Vagina (tissue), 2 donors: Measurements from ENCODE around the gene GJA10.

Source experiments
- CTCF ChIP-seq, 3 experiments: fragments of 450-650 bp in 2 of 3; fragments of 200-600 bp in 1 of 3; sonication (generic) in 1 of 3; IDR thresholded peaks; one replicate each; pipeline ENCODE4 v1.5.1; 2017 to 2019; ENCODE audit warnings: antibody characterized with exemption in 3 of 3, mild to moderate bottlenecking in 2 of 3, moderate library complexity in 2 of 3
- POLR2A ChIP-seq, 2 donors: fragments of 450-650 bp; IDR thresholded peaks; one replicate each; pipeline ENCODE4 v1.6.1; 2017; ENCODE audit warnings: antibody characterized with exemption in 2 of 2, mild to moderate bottlenecking in 2 of 2, moderate library complexity in 2 of 2

- TF ChIP-seq POLR2A (IDR thresholded peaks at IDR 0.05) (no peak), CTCF (IDR thresholded peaks at IDR 0.05) (no peak)
These were observed 1.1 kb downstream of the GJA10 start for GRCh38 chr6:89895276-89895874.
